Stimulated activated CD8-positive, alpha-beta memory T cell treated with anti-CD3 and anti-CD28 coated beads, Interleukin-12 subunit alpha, Interleukin-12 subunit beta, amount 100 ng/mL, for 24 hours (primary cell): ENCODE results near the gene PFKL.

ENCODE experiments used
- DNase-seq: peaks from one replicate; pipeline ENCODE4 v3.0.0-alpha.2; 2020; ENCODE audit errors: extremely low read depth

The PFKL gene

GRCh38 chr21:44312716-44313115, 12.9 kb downstream of the PFKL start:
- DNase-seq, result no peak

- no peak for DNase-seq
These were observed 13.6 kb downstream of the PFKL start for GRCh38 chr21:44313451-44313850.

GRCh38 chr21:44314128-44314527, 14.3 kb downstream of the PFKL start:
- DNase-seq, result no peak

- DNase-seq, result no peak
These were observed 14.7 kb downstream of the PFKL start for GRCh38 chr21:44314561-44314960.

GRCh38 chr21:44315691-44316203, 15.9 kb downstream of the PFKL start:
- DNase-seq, result no peak

GRCh38 chr21:44316277-44316900, 16.5 kb downstream of the PFKL start:
- no peak for DNase-seq

GRCh38 chr21:44317241-44317782, 17.5 kb downstream of the PFKL start:
- DNase-seq, result no peak

GRCh38 chr21:44317871-44318270, 18.0 kb downstream of the PFKL start:
- no peak for DNase-seq

GRCh38 chr21:44318489-44319285, 18.8 kb downstream of the PFKL start:
- DNase-seq, result no peak

GRCh38 chr21:44319407-44320065, 19.7 kb downstream of the PFKL start:
- no peak for DNase-seq

GRCh38 chr21:44320847-44321246, 21.0 kb downstream of the PFKL start:
- no peak for DNase-seq

GRCh38 chr21:44321846-44322450, 22.1 kb downstream of the PFKL start:
- no peak for DNase-seq

- no peak for DNase-seq
These were observed 22.9 kb downstream of the PFKL start for GRCh38 chr21:44322621-44323325.

GRCh38 chr21:44323591-44323990, 23.7 kb downstream of the PFKL start:
- DNase-seq, result no peak

GRCh38 chr21:44324106-44324853, 24.4 kb downstream of the PFKL start:
- no peak for DNase-seq

- no peak for DNase-seq
These were observed 24.9 kb downstream of the PFKL start for GRCh38 chr21:44324854-44325107.

- no peak for DNase-seq
These were observed 25.8 kb downstream of the PFKL start for GRCh38 chr21:44325386-44326271.

GRCh38 chr21:44326272-44326647, 26.4 kb downstream of the PFKL start:
- DNase-seq, result no peak

GRCh38 chr21:44326716-44327602, 27.1 kb downstream of the PFKL start:
- DNase-seq, result no peak
